EH (cell line): ENCODE results near the gene GPC3.

ENCODE experiments used
- DNase-seq: peaks from one replicate; pipeline ENCODE4 v3.0.0-alpha.2; 2015; ENCODE audit warnings: low read depth

GPC3 gene

DNA sequence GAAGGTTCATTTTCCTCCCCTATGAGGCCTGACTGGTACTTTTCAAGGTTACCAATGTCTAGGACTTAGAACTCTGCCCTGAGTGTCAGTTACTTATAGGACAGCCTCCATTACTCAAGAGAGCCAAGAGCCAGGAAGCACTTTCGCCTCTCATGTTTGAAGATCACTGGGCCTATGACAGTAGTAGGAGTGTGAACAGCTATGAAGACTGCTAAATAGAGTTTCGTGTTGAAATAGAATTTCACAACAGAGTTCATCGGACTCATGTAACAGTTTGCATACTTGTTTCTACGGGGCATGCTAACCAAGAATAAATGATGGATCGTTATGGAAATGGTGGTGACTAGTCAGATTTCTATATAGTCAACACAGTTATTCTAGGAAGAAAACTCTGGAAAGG, 472.3 kb downstream of the GPC3 start:
- DNase-seq, result no peak

DNA sequence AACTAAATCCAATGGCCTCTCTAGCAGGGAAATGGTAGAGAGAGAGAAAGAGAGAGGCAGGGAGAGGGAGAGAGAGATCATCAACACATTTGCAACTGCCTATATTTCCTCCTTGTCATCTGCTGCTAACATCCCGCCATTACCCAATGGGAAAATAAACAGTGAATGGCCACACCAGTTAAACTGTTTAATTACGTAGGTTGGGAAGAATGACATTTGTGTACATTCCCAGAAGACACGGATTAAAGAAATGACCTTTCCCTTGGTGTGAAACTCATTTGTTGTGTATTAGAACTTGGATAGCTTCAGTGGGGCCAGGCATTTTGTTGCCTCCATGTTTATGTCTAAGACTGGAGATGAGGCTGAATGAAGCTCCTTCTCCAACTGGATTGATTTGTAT, 474.4 kb downstream of the GPC3 start:
- DNase-seq, result no peak

DNA sequence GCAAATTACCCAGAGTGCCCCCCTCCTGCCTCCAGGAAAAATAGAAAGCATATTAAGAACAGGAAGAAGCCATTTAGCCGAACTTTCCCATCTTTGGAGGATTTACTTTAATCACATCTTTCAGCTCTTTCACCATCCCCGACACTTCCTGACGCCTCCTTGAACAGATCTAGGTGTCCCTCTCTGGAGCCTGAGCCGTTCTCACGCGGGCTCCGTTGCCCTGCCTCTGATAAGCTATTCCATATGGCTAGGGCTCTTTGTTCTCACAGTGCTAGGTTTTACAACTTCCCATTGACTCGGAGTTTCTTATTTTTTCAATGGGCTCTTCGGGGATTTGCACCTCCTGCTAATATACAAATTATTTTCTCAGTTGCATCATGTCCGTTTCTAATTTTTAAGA, 488.0 kb downstream of the GPC3 start:
- no peak for DNase-seq

DNA sequence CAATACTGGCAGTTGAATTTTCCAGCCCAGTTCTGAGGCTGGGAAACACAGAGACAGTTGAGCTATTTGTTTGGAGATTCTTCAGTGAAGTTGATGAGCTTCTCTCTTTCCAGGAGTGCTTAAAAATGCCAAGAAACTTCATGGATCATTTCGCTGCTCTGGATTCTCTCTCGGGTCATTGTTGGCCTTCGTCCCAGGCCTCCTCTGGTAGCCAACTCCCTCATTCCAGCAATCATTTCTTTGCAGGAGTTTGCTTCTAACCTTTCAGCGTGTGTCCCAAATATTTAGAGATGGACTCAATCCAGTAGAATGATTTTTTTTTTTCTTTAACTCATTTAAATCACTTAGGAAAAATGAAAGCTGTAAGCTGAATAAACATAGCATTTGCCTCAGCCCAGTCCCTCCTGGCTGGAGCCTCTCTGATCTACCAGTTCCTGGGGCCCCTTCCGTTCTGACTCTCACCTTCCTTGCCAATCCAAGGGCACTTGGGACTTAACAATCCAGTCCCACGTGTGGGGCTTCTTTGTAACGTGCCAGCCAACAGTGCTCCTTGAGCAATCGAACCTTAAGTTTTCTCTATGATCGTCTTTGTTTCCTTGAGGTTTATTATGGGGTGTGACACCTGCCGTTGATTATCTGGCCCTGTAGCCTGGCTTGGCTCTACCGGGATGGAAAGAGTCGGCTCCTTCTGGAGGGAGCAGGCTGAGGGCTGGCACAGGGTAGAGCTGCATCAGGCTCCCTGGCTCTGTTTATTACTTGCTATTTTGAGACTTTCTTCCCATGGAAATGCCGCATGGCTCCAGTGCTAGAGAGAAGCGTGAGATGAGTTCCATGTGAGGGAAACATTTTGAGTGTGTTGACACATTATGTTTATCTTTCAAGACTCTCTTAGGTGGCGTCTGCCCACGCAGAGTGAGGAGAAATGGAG, 489.7 kb downstream of the GPC3 start:
- DNase-seq, result no peak

DNA sequence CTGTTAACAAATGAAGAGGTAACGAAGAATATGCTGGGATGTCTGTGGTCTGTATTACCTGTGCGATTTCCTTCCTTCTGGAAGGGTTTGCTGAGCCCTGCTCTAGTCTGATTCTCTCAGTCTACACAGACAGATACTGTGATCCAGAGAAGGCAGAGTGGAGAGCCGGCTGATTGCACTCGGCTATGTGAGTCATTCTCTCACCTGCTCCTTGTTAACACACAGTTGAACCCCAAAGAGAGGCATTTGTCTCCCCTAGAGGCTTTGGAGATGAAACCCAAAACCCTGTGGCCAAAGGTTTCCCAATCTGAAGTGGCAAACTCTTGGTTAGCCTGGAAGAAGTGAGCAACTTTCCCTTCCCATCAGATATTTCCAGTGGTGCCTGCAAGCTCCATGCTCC, 492.0 kb downstream of the GPC3 start:
- no peak for DNase-seq

DNA sequence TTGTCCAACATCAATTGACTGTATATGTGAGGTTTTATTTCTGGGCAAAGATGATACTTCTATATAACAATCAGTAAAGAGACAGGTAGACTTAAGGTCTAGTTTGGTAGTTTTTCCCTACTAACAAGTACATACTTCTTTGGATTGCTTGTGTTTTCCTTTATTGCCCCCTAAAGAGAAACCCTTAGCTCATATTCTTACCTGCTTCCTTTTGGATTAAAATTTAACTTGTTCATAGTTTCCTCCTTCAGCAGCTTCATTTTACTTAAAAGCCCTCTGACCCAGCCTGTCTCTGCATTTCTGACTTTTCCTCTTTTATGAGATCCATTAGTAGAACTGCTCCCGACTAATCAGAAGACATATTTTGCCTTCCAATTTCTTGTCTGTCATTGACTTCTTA, 494.4 kb downstream of the GPC3 start:
- DNase-seq, result no peak
